Neural progenitor cell (in vitro differentiated cells): ENCODE measurements around the gene TMEM232. TPM values are rescaled to one million over a fixed set of nuclear protein-coding genes. Genes with fewer than 3 reads are reported as not detected.
"Not testable (repeated sequence)": the region's sequence is repeated elsewhere in the genome, so short reads cannot be mapped to it uniquely, and the experiment has no call there.

Experiments
- DNase-seq: peaks from one replicate; pipeline ENCODE4 v3.0.0-alpha.2; 2016; ENCODE audit warnings: low spot score
- H2AFZ ChIP-seq: fragments of 200-600 bp; sonication (generic); replicated peaks from 2 replicates; pipeline ENCODE4 v1.6.1; 2016; ENCODE audit warnings: antibody characterized with exemption
- H3F3A ChIP-seq: fragments of 200-600 bp; sonication (generic); 2 replicates; pipeline ENCODE4 v1.6.1; 2016; ENCODE audit warnings: antibody characterized with exemption, low read depth
- H3K27ac ChIP-seq: fragments of 200-600 bp; sonication (generic); 2 replicates; pipeline ENCODE4 v1.5.1; 2016; ENCODE audit warnings: mild to moderate bottlenecking
- H3K27me3 ChIP-seq: fragments of 200-600 bp; sonication (generic); 2 replicates; pipeline ENCODE4 v1.6.1; 2016; ENCODE audit warnings: mild to moderate bottlenecking, moderate library complexity
- H3K36me3 ChIP-seq: fragments of 200-600 bp; sonication (generic); 2 replicates; pipeline ENCODE4 v1.5.1; 2016
- H3K4me1 ChIP-seq: fragments of 200-600 bp; sonication (generic); 2 replicates; pipeline ENCODE4 v1.6.1; 2016; ENCODE audit warnings: mixed run types
- H3K4me2 ChIP-seq: fragments of 200-600 bp; sonication (generic); 2 replicates; pipeline ENCODE4 v1.6.1; 2016
- H3K4me3 ChIP-seq: fragments of 200-600 bp; sonication (generic); 2 replicates; pipeline ENCODE4 v1.5.1; 2016
- H3K79me2 ChIP-seq: fragments of 200-600 bp; sonication (generic); 2 replicates; pipeline ENCODE4 v1.6.1; 2016; ENCODE audit warnings: low read depth
- H3K9ac ChIP-seq: fragments of 200-600 bp; sonication (generic); 2 replicates; pipeline ENCODE4 v1.6.1; 2016
- H3K9me3 ChIP-seq: fragments of 200-600 bp; sonication (generic); 2 replicates; pipeline ENCODE4 v1.5.1; 2016; ENCODE audit warnings: low read depth
- H4K20me1 ChIP-seq: fragments of 200-600 bp; sonication (generic); 2 replicates; pipeline ENCODE4 v1.6.1; 2016; ENCODE audit warnings: low read depth
- H3K27ac Mint-ChIP-seq: 3 replicates; pipeline ENCODE4 v1.8.0; 2021; ENCODE audit warnings: mixed read lengths
- H3K27me3 Mint-ChIP-seq: 2 replicates; pipeline ENCODE4 v1.8.0; 2022; ENCODE audit warnings: low read depth, mild to moderate bottlenecking, inconsistent platforms, moderate library complexity, mixed read lengths; ENCODE audit not compliant: insufficient read depth
- H3K36me3 Mint-ChIP-seq: 3 replicates; pipeline ENCODE4 v1.8.0; 2021; ENCODE audit warnings: mixed read lengths
- H3K4me1 Mint-ChIP-seq: 3 replicates; pipeline ENCODE4 v1.8.0; 2021; ENCODE audit warnings: mixed read lengths
- H3K4me3 Mint-ChIP-seq: 3 replicates; pipeline ENCODE4 v1.8.0; 2021; ENCODE audit warnings: mild to moderate bottlenecking, moderate library complexity, mixed read lengths
- H3K9me3 Mint-ChIP-seq: 3 replicates; pipeline ENCODE4 v1.8.0; 2020; ENCODE audit warnings: mixed read lengths
- EZH2 ChIP-seq: fragments of 200-600 bp; sonication (generic); IDR thresholded peaks from 2 replicates; pipeline ENCODE4 v1.6.1; 2017; ENCODE audit warnings: antibody characterized with exemption, mild to moderate bottlenecking, moderate library complexity
- EZH2phosphoT487 ChIP-seq: fragments of 200-600 bp; sonication (generic); IDR thresholded peaks from 2 replicates; pipeline ENCODE4 v1.6.1; 2017; ENCODE audit warnings: antibody characterized with exemption
- total RNA-seq: library from RNA; depleted of rRNA; stranded (reverse); fragments of >200 nt; gene quantifications from 2 replicates; pipeline ENCODE4 v1.2.3, GENCODE V29; 2015; ENCODE audit warnings: low replicate concordance
- TF ChIP-seq, protein P1 (sequence below): fragments of 200-600 bp; sonication (generic); IDR thresholded peaks from 2 replicates; pipeline ENCODE4 v1.5.1; 2017; ENCODE audit warnings: antibody characterized with exemption, mild to moderate bottlenecking

TMEM232 gene
- total RNA-seq, 1 donor from 2014 or later: 5.2 TPM

DNA sequence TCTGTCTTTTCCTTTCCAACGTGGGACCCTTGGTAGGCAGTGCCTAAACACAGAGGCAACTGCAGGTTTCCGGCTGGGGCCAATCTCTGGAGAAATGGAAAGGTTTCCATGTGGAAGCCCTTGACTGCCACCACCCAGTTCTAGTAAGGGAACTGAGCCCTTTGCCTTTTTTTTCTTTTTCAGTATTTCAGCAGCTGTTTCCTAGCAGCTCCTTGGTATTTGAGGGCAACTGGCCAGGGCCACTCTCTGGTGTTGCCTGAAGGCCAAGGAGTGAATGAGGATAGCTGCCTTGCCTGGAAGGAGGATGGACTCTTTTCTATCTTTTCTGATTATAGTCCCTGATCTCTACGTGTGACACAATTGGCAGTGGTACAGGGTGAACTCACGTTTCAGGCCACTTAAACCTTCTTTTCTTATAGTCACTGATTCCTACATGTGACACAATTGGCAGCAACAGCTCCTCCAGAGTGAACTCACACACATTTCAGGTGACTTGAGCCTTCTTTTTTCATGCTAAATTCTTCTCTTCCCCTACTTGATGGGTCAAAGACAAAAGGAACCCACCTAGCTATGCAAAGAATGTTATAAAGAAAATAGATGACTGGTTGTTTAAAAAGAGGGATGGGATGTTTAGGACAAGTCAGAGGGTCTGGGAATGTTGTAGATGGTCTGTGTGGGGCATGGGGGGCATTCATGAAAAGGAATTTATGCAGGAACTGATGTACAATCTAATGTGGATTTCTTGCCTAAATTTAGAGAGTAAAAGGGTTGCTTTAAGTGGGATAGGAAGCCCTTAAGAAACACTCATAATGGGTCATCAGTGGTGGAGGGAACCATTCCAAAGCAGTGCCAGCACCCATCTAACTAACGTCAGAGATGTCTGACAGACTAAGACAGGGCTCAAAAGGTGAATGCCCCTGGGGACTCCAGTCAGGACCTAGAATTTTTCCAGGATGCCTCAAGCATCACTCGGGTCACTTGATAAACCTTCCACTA is 190.1 kb downstream of the TMEM232 start:
- Mint-ChIP-seq H3K27me3 (peaks cover 2% of the 10 kb centered on the region), H3K4me1 (no peaks in the 10 kb centered on the region), H3K36me3 (no peaks in the 10 kb centered on the region), H3K9me3 (no peaks in the 10 kb centered on the region), H3K27ac (no peak overlapping the region), H3K4me3 (no peak overlapping the region)
- Histone ChIP-seq H3K9me3 (no peaks in the 10 kb centered on the region), H3K27ac (no peak overlapping the region), H3K79me2 (no peaks in the 10 kb centered on the region), H4K20me1 (no peaks in the 10 kb centered on the region), H3K36me3 (no peaks in the 10 kb centered on the region), H3K4me2 (peak overlapping the region; percentile 9), H3F3A (no peaks in the 10 kb centered on the region), H3K4me3 (no peak overlapping the region), H3K9ac (no peak overlapping the region), H2AFZ (peak overlapping the region; percentile 26), H3K4me1 (peaks cover 20% of the 10 kb centered on the region), H3K27me3 (no peaks in the 10 kb centered on the region)
- TF ChIP-seq EZH2phosphoT487 (no peak), EZH2 (no peak)
- TF ChIP-seq, protein P1, sequence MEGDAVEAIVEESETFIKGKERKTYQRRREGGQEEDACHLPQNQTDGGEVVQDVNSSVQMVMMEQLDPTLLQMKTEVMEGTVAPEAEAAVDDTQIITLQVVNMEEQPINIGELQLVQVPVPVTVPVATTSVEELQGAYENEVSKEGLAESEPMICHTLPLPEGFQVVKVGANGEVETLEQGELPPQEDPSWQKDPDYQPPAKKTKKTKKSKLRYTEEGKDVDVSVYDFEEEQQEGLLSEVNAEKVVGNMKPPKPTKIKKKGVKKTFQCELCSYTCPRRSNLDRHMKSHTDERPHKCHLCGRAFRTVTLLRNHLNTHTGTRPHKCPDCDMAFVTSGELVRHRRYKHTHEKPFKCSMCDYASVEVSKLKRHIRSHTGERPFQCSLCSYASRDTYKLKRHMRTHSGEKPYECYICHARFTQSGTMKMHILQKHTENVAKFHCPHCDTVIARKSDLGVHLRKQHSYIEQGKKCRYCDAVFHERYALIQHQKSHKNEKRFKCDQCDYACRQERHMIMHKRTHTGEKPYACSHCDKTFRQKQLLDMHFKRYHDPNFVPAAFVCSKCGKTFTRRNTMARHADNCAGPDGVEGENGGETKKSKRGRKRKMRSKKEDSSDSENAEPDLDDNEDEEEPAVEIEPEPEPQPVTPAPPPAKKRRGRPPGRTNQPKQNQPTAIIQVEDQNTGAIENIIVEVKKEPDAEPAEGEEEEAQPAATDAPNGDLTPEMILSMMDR: no peak
- peak; percentile 23 for DNase-seq

DNA sequence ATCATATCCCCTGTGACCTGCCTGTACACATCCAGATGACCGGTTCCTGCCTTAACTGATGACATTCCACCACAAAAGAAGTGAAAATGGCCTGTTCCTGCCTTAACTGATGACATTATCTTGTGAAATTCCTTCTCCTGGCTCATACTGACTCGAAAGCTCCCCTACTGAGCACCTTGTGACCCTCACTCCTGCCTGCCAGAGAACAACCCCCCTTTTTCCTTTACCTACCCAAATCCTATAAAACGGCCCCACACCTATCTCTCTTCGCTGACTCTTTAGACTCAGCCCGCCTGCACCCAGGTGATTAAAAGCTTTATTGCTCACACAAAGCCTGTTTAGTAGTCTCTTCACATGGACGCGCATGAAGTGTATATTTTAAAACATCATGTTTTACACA is 191.3 kb downstream of the TMEM232 start:
- H2AFZ ChIP-seq, H3K9ac ChIP-seq, H3K27ac Mint-ChIP-seq, H3K4me1 Mint-ChIP-seq, H3K27me3 ChIP-seq, H3K9me3 Mint-ChIP-seq, H3K79me2 ChIP-seq, H3K36me3 Mint-ChIP-seq, DNase-seq, H3K9me3 ChIP-seq, H3K4me3 ChIP-seq, H3K27ac ChIP-seq, H3K27me3 Mint-ChIP-seq, H3K4me3 Mint-ChIP-seq, H3F3A ChIP-seq, H3K36me3 ChIP-seq, H4K20me1 ChIP-seq: not testable (repeated sequence)
- H3K4me2 ChIP-seq: peak overlapping the region; percentile 6
- H3K4me1 ChIP-seq: peaks cover 20% of the 10 kb centered on the region

DNA sequence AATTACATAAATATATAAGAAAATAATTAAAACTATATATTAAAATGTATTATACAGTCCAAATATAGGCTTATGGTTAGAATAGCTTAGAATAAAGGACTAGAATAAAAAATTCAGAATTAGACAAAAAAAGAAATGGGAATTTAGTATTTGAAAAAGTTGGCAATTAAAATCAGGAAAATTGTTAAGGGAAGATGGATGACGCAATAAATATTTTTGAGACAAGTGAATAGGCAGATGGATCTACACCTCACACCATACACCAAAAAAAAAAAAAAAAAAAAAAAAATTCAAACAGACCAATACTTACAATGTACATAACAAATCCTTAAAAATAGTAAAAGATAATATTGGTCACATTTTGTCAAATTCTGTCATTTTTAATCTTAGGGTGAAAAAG is 200.7 kb downstream of the TMEM232 start:
- no peak overlapping the region for H3K27ac Mint-ChIP-seq
- H3K9ac ChIP-seq: no peak overlapping the region
- no peaks in the 10 kb centered on the region for H3F3A ChIP-seq
- no peaks in the 10 kb centered on the region for H3K79me2 ChIP-seq
- H2AFZ ChIP-seq: no peak overlapping the region
- no peak overlapping the region for H3K4me3 Mint-ChIP-seq
- no peaks in the 10 kb centered on the region for H3K4me1 ChIP-seq
- no peaks in the 10 kb centered on the region for H3K36me3 ChIP-seq
- H3K9me3 Mint-ChIP-seq: peaks cover 8% of the 10 kb centered on the region
- H3K27me3 ChIP-seq: no peaks in the 10 kb centered on the region
- no peak overlapping the region for H3K4me3 ChIP-seq
- H3K27ac ChIP-seq: no peak overlapping the region
- TF ChIP-seq EZH2 (no peak), EZH2phosphoT487 (no peak)
- TF ChIP-seq, protein P1: no peak
- no peaks in the 10 kb centered on the region for H4K20me1 ChIP-seq
- no peaks in the 10 kb centered on the region for H3K4me1 Mint-ChIP-seq
- H3K9me3 ChIP-seq: no peaks in the 10 kb centered on the region
- peaks cover 5% of the 10 kb centered on the region for H3K36me3 Mint-ChIP-seq
- H3K27me3 Mint-ChIP-seq: no peaks in the 10 kb centered on the region
- no peak for DNase-seq
- H3K4me2 ChIP-seq: no peak overlapping the region

DNA sequence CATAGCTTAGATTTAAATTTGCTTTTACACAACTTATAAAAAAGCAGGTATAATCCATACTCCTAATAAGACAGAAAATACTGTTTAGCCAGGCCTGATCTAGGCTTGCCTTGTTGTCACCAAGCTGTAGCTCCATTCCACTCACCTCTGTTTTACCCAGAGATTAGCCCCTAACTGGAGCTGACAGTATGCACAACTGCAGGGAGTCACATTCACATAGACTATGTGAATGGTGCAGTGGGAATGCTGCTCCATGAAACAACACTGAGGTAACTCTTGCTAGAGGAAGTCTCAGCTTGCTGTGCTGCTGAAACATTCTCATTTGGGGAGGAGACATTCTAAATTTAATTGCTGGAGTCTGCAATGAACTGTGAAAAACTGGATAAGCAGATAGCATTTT is 209.1 kb downstream of the TMEM232 start:
- Mint-ChIP-seq H3K27me3 (no peaks in the 10 kb centered on the region), H3K9me3 (peaks cover 4% of the 10 kb centered on the region), H3K4me1 (peaks cover 13% of the 10 kb centered on the region), H3K36me3 (peaks cover 3% of the 10 kb centered on the region), H3K4me3 (no peak overlapping the region), H3K27ac (no peak overlapping the region)
- TF ChIP-seq EZH2: no peak
- TF ChIP-seq, protein P1: no peak
- TF ChIP-seq EZH2phosphoT487: no peak
- Histone ChIP-seq H3K27me3 (no peaks in the 10 kb centered on the region), H3K27ac (peak overlapping the region; percentile 74), H3K9ac (no peak overlapping the region), H3K79me2 (no peaks in the 10 kb centered on the region), H3K9me3 (no peaks in the 10 kb centered on the region), H2AFZ (peak overlapping the region; percentile 51), H3K36me3 (no peaks in the 10 kb centered on the region), H3K4me1 (peaks cover 17% of the 10 kb centered on the region), H4K20me1 (no peaks in the 10 kb centered on the region), H3K4me3 (no peak overlapping the region), H3F3A (peaks cover 13% of the 10 kb centered on the region), H3K4me2 (peak overlapping the region; percentile 60)
- peak; percentile 64 for DNase-seq
